Common myeloid progenitor, CD34-positive (primary cell): ENCODE measurements around the gene KDM4C.

Source experiments
- CTCF ChIA-PET: fragments of 350-600 bp; sonication (Branson Sonifier 250); formaldehyde crosslinking; loops from one replicate; lab custom pipeline; 2021; ENCODE audit warnings: antibody characterized with exemption; lab: Charles Lee
- POLR2A ChIA-PET: fragments of 350-600 bp; sonication (Branson Sonifier 250); formaldehyde crosslinking; loops from one replicate; lab custom pipeline; 2021; ENCODE audit warnings: antibody characterized with exemption; lab: Charles Lee
- DNase-seq, 3 donors: peaks; one replicate each; pipeline versions ENCODE4 v3.0.0 to v3.0.0-alpha.2; 2013
- H3K27ac ChIP-seq, 2 experiments: 1 replicate in 1 of 2; 2 replicates in 1 of 2; pipeline ENCODE4 v1.7.0; 2013; ENCODE audit warnings: inconsistent platforms in 2 of 2, low read length in 2 of 2, mild to moderate bottlenecking in 2 of 2, low read depth in 1 of 2, moderate library complexity in 1 of 2; ENCODE audit not compliant: severe bottlenecking in 2 of 2, insufficient read depth in 1 of 2, poor library complexity in 1 of 2
- H3K27me3 ChIP-seq, 5 experiments: replicated peaks in 2 of 5; 1 replicate in 3 of 5; 2 replicates in 2 of 5; pipeline versions ENCODE4 v1.6.1 to v1.7.0; 2013; ENCODE audit warnings: low read length in 4 of 5, mild to moderate bottlenecking in 2 of 5, moderate library complexity in 2 of 5, inconsistent platforms in 1 of 5; ENCODE audit not compliant: insufficient read depth in 5 of 5, control insufficient read depth in 4 of 5
- H3K36me3 ChIP-seq, 4 experiments: 1 replicate in 2 of 4; 2 replicates in 2 of 4; pipeline versions ENCODE4 v1.6.1 to v1.7.0; 2013; ENCODE audit warnings: low read length in 3 of 4, control low read depth in 1 of 4, mild to moderate bottlenecking in 1 of 4; ENCODE audit not compliant: control insufficient read depth in 4 of 4, insufficient read depth in 4 of 4
- H3K4me1 ChIP-seq, 4 experiments: 1 replicate in 3 of 4; 2 replicates in 1 of 4; pipeline versions ENCODE4 v1.6.1 to v1.7.1; 2013; ENCODE audit warnings: low read length in 3 of 4, mild to moderate bottlenecking in 3 of 4, control low read depth in 1 of 4, inconsistent platforms in 1 of 4, moderate library complexity in 1 of 4; ENCODE audit not compliant: control insufficient read depth in 4 of 4, insufficient read depth in 4 of 4; ENCODE audit errors: control extremely low read depth in 1 of 4
- H3K4me3 ChIP-seq, 7 experiments: 1 replicate in 4 of 7; 2 replicates in 3 of 7; pipeline versions ENCODE4 v1.5.1 to v1.7.0; 2013; ENCODE audit warnings: mild to moderate bottlenecking in 7 of 7, low read length in 6 of 7, moderate library complexity in 6 of 7, inconsistent platforms in 2 of 7, low read depth in 2 of 7, control low read depth in 1 of 7; ENCODE audit not compliant: insufficient read depth in 4 of 7, control insufficient read depth in 1 of 7; ENCODE audit errors: extremely low read depth in 1 of 7
- H3K9me3 ChIP-seq, 5 experiments: 1 replicate in 4 of 5; 2 replicates in 1 of 5; pipeline versions ENCODE4 v1.6.1 to v1.7.1; 2013; ENCODE audit warnings: low read length in 4 of 5, mild to moderate bottlenecking in 2 of 5, inconsistent platforms in 1 of 5, low read depth in 1 of 5, moderate library complexity in 1 of 5; ENCODE audit not compliant: control insufficient read depth in 4 of 5, insufficient read depth in 2 of 5; ENCODE audit errors: control extremely low read depth in 1 of 5
- WGBS: methylation state at CpG from one replicate; pipeline ENCODE4 v1.1.5; 2013; ENCODE audit not compliant: insufficient coverage; 5-methylcytosine and 5-hydroxymethylcytosine counted together

Gene KDM4C

DNA sequence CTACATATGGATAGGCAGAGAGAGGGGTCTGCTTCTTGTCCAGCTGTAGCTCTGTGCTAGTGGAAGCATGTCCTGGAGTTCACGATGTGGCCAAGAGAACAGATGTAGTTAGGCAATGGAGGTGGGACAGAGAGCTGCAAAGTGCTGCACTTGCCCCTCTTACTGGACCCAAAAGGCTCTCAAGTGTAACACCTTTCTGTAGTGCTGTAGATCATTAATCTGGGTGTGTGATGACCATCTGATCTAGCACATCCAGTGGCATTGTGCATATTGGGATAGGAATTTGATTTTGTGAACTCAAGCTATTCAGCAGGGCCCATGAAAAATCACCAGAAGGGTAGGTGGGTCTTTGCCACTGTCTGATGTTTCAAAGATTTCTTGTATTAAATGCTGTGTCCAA lies 151.4 kb downstream of the KDM4C start:
- no peak for DNase-seq
- CTCF ChIA-PET: interaction anchor here (0.6 to 2.5 kb wide), 19 partner anchors 9 to 626 kb away, joined by 3 to 11 read pairs (median 3); no protein-coding TSS in a partner anchor
- POLR2A ChIA-PET: no interaction called here
- H3K36me3 ChIP-seq: no peaks in the 10 kb centered on the region
- H3K4me3 ChIP-seq: no peak overlapping the region
- no peaks in the 10 kb centered on the region for H3K27me3 ChIP-seq
- H3K4me1 ChIP-seq: peaks cover 0 to 7% (median 2%) of the 10 kb centered on the region in 4 experiments
- H3K27ac ChIP-seq: no peak overlapping the region
- no peaks in the 10 kb centered on the region for H3K9me3 ChIP-seq
- WGBS: 100% methylated on average over 1 of the region's 1 CpG

DNA sequence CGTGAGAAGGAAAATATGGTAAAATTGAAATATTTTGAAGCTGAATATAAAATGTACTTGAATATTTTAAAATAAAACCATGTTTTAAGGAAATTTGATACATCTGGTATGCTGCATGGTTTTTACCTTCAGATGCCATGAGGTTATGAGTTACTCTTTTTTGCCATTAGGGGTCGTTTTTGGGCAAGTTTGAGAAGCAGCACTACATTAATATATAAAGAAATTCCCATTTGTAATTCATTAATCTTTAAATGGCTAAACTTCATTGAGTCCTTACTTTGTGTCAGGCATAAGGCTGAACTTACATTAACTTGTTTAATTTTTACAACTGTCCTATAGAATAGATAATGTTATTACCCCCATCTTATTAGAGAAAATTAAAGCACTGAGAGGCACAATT lies 152.3 kb downstream of the KDM4C start:
- no CpG with 5 or more reads among the region's 2 CpGs for WGBS
- Histone ChIP-seq H3K27ac (no peak overlapping the region), H3K4me3 (no peak overlapping the region), H3K36me3 (no peaks in the 10 kb centered on the region), H3K4me1 (peaks cover 0 to 7% (median 2%) of the 10 kb centered on the region in 4 experiments), H3K27me3 (no peaks in the 10 kb centered on the region), H3K9me3 (no peaks in the 10 kb centered on the region)
- ChIA-PET POLR2A (no interaction called here), CTCF (interaction anchor here (1.0 to 2.5 kb wide), 12 partner anchors 8 to 625 kb away, joined by 3 to 11 read pairs (median 3); no protein-coding TSS in a partner anchor)
- peak in 2 of 3 donors; percentile 44 to 50 for DNase-seq

DNA sequence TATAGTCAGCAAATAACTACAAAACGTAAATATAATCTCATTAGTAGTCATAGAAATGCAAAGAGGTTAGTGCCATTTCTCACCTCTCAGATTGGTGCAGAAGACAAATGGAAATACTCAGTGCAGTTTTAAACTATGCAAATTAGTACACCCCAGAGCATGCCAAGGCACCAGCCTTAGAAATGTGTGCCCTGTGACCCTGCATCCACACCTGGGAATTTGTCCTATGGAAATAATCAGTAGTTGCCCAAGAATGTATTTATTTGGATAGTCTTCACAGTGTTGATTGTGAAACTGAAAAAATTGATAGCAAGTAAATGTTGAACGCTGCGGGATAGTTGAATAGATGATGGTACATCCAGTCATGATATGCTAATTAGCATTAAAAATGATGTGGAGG lies 152.7 kb downstream of the KDM4C start:
- peaks cover 0 to 7% (median 2%) of the 10 kb centered on the region in 4 experiments for H3K4me1 ChIP-seq
- H3K4me3 ChIP-seq: no peak overlapping the region
- ChIA-PET CTCF (interaction anchor here (1.0 to 2.5 kb wide), 7 partner anchors 13 to 348 kb away, joined by 3 to 11 read pairs (median 4); no protein-coding TSS in a partner anchor), POLR2A (no interaction called here)
- H3K9me3 ChIP-seq: no peaks in the 10 kb centered on the region
- no peaks in the 10 kb centered on the region for H3K27me3 ChIP-seq
- 100% methylated on average over 2 of the region's 3 CpGs for WGBS
- no peak overlapping the region for H3K27ac ChIP-seq
- no peaks in the 10 kb centered on the region for H3K36me3 ChIP-seq
- DNase-seq: no peak

DNA sequence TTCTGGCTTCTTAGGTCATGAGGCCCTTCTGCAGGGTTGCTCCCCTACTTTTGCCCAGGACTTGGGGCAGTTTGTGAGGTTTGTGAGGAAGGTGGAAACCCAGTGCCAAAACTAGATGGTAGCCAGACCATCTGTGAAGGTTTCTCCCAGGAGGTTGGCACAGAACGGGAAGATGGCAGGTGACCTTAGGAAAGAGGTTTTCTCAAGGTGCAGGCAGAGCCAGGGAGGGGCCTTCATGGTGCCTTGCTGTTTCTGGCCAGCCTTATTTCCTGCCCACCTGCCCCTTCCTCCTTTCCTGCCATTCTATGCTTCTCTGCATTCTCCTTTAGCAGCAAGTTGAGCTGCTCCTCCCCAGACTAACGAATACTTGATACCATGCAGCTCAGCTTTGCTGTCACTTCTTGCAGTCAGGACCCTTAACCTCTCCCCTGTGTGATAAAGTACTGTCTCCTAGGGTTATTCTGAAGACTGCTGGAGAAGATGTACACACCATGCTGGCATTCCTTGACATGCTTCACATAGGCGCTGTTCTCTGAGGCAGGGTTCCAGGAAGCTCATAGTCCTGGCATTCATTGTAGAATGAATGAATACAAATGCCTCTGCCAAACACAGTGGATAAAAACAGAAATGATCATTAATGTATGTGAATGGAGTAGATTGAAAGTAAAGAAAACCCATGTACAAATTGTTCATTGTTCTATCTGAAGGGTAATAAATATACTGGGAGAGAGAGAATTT lies 154.3 kb downstream of the KDM4C start:
- Histone ChIP-seq H3K36me3 (no peaks in the 10 kb centered on the region), H3K4me1 (peaks cover 0 to 7% (median 2%) of the 10 kb centered on the region in 4 experiments), H3K9me3 (no peaks in the 10 kb centered on the region), H3K27me3 (no peaks in the 10 kb centered on the region), H3K4me3 (no peak overlapping the region), H3K27ac (no peak overlapping the region)
- WGBS: 63% methylated on average over 2 of the region's 3 CpGs
- CTCF ChIA-PET: interaction anchor here (1.0 to 1.3 kb wide), 2 partner anchors 43 to 140 kb away, joined by 3 read pairs; no protein-coding TSS in a partner anchor
- DNase-seq: no peak
- POLR2A ChIA-PET: no interaction called here

DNA sequence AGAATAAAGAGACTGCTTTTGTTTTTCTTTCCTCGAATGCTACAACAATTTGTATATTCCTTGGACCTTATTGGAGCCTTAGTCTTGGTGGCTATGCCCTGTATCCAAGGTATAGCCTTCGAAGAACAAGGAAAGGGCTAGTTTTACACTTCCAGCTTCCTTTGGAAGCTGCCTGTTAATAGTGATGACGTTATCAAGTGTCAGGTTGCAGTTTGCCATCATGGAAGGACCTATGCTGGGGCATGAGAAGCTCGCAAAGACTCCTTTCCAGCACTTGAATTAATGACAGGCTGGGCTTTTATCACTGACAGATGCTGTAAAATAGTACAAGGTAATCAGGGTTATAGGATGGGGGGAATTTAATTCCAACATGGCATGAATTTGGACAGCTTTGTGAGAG lies 157.9 kb downstream of the KDM4C start:
- Histone ChIP-seq H3K9me3 (peaks cover 0 to 2% (median 0%) of the 10 kb centered on the region in 5 experiments), H3K4me1 (peaks cover 0 to 8% (median 3%) of the 10 kb centered on the region in 4 experiments), H3K36me3 (no peaks in the 10 kb centered on the region), H3K27me3 (no peaks in the 10 kb centered on the region), H3K27ac (no peak overlapping the region), H3K4me3 (no peak overlapping the region)
- ChIA-PET POLR2A (no interaction called here), CTCF (interaction anchor here (0.7 kb wide), 1 partner anchor 28 kb away, joined by 3 read pairs; no protein-coding TSS in a partner anchor)
- DNase-seq: no peak
- 95% methylated on average over 4 of the region's 4 CpGs for WGBS

DNA sequence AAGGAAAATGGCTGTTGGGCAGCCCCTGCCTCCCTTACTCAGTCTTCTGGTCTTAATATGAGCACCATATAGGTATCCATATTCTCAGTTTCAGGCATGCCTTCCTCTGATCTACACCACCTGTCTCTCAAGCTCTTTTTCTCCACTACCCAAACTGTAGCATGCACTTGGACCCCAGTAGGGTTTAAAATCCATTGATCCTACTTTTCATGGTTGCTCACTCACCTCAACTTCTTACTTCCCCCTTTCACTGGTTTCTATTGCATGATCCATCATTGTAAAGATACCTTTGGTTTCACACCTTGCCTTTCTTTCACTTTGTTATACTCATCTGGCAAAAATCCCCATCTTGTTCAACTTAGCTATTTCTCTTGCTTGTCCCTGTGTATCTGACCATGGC lies 159.4 kb downstream of the KDM4C start:
- no peak overlapping the region for H3K4me3 ChIP-seq
- no peak for DNase-seq
- no peak overlapping the region for H3K27ac ChIP-seq
- CTCF ChIA-PET: no interaction called here
- H3K4me1 ChIP-seq: peaks cover 0 to 9% (median 3%) of the 10 kb centered on the region in 4 experiments
- H3K36me3 ChIP-seq: peaks cover 0 to 9% (median 0%) of the 10 kb centered on the region in 4 experiments
- POLR2A ChIA-PET: no interaction called here
- H3K27me3 ChIP-seq: no peaks in the 10 kb centered on the region
- peaks cover 0 to 2% (median 0%) of the 10 kb centered on the region in 5 experiments for H3K9me3 ChIP-seq

DNA sequence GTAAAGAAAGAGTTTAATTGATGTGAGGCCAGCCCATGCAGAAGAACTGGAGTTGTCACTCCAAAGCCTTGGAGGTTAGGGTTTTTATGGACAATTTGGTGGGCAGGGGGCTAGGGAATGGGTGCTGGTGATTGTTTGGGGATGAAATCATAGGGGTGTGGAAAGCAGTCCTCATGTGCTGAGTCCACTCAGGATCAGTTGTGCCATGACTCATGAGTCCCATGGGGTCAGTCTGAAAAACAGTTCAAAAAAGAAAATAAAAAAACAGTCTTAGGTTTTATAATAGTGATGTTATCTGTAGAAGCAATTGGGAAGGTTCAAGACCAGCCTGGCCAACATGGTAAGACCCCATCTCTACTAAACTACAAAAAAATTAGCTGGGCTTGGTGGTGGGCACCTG lies 162.3 kb downstream of the KDM4C start:
- POLR2A ChIA-PET: no interaction called here
- CTCF ChIA-PET: no interaction called here
- Histone ChIP-seq H3K36me3 (peaks cover 0 to 9% (median 0%) of the 10 kb centered on the region in 4 experiments), H3K27me3 (no peaks in the 10 kb centered on the region), H3K27ac (no peak overlapping the region), H3K4me1 (peaks cover 0 to 18% (median 7%) of the 10 kb centered on the region in 4 experiments), H3K4me3 (no peak overlapping the region), H3K9me3 (peaks cover 0 to 2% (median 0%) of the 10 kb centered on the region in 5 experiments)
- no peak for DNase-seq
